ENCODE data around the gene PIK3R5.

The PIK3R5 gene

DNA sequence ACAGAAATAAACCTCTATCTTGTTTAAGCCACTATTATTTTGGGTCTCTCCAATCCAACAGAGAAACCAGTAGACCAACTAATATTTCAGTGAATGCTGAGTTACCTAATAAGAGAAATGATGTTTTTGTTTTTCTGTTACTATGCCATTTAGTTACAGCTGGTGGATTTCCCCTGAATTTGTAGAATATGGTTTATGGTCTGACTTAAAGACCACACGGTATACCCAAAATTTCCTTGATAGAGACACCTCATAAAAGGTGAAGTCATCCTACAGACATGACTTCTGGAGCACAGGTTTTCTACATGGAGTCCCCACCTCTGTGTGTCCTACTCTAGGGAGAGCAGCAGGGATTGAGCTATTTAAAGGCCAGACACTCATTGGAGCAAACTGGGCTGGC, 13.3 kb downstream of the PIK3R5 start:
- peak in 1 of 2 donors; percentile 38 for DNase-seq

DNA sequence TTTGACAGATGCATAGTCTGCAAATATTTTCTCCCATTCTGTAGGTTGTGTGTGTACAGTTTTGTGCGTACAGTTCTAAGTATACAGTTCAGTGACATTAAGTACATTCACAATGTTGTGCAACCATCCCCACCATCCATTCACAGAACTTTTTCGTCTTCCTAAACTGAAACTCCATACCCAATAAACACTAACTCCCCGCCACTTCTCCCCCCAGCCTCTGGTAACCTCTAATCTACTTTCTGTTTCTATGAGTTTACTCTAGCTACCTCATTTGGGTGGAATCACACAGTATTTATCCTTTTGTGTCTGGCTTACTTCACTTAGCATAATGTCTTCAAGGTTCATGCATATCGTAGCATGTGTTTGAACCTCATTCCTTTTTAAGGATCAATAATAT, 14.3 kb downstream of the PIK3R5 start:
- peak in 1 of 2 donors; percentile 42 for DNase-seq

DNA sequence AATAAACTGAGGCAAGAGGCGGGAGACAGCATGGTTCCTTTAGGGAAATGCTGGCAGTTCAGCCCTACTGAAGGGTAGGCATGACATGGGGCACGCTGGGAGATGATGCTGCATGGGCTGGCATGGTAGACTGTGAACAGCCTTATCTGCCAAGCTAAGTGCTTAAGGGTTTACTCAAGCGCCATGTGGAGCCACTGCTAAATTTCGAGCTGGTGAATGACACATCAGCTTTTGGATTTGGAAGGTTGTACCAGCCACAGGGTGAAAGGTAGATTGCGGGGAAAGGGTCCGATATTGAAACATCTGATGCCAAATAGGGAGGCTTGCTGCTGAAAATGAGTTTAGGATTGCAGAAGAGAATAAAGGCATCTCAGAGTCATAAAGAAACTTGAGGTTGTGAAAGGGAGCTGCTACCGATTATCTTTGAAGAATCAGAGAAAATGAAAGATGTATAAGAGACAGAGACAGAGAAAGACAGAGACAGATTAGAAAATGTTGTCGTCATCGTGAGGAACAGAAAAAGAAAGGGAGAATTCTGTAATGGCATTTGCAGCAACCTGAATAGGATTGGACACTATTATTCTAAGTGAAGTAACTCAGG, 16.3 kb downstream of the PIK3R5 start:
- no peak for DNase-seq

DNA sequence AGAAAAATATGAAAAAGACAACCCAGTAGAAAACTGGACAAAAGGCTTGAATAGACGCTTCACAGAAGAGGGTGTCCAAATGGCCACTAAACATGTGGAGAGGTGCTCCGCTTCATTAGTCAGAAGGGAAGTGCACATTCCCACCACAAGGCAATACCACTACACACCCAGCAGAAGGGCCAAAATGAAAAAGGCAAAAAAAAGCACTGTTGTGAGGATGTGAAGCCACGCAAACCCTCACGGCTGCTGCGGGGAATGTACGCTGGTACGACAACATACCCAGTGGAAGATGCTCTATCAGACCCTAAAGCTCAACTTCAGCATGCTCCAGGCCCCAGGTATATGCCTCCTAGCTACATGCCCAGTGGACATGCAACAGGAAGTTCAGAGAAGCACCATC, 17.0 kb downstream of the PIK3R5 start:
- no peak for DNase-seq

DNA sequence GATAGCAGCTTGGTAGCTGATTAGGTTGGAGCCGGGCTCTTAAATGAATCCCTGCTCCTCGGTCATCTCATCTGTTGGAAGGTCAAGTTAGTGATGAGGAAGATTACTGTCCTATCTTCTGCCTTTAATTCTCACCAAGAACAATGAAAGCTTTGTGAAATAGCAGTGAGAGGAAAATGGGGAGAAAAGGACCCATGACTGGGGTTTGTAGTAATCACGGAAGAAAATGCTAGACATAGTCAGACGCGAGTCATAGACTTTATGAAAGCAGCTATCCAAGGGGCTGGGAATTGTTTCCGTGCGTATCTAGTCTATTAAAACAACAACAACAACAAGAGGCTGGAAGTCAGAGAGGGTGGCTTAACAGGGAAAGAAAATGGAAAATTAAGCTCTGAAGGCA, 18.3 kb downstream of the PIK3R5 start:
- DNase-seq: peak; percentile 41 to 57

DNA sequence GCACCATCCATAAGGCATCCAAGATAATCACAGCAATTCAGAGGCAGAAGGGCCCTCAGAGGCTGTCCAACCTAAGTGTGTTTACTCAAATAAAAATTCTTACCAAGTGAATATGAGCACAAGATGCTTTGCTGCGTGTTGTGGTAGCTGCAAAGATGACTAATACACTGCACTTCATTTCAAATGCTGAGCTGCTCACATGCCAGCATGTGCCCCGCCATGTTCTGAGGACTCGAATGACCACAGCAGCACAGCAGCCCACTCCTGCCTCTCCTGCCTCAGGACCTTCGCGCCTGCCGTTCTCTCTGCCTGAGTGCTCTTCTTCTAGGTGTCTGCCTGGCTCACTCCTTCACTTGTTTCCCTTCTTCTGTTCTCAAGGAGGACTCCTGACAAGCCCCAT, 19.0 kb downstream of the PIK3R5 start:
- no peak for DNase-seq

DNA sequence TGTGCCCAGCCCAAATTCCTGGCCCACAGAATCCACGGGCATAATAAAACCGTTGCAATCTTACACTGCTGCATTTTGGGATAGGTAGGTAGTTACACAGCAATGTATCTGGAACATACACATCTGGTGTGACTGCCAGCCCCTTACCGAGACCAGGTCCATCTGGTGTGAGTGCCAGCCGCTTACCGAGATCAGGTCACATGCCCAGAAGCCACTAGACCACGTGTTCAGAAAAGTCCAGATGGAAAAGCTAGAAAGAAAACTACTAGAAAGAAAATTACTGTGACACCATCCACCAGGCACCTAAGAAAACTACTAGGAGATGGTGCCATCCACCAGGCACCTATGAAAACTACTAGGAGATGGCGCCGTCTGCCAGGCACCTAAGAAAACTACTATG, 19.4 kb downstream of the PIK3R5 start:
- DNase-seq: no peak

DNA sequence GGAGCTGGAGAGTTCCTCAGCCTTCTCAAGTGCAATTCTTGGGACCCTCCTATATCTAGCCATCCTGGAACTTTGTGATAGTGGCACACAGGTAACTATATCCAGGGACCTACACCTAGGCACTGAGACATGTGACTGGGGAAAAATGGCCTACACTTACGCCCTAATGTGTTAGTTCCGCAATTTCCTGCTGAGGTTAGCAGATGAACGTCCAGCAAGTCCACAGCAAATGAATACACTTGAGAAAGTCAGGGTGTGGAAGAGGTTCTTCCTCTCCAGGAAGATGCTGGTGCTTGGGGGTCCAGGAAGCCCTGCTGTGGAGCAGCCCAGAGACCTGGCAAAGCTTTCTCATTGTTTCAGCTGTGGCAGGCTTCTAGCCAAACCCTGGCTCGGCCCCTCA, 20.8 kb downstream of the PIK3R5 start:
- DNase-seq: peak; percentile 50 to 52

DNA sequence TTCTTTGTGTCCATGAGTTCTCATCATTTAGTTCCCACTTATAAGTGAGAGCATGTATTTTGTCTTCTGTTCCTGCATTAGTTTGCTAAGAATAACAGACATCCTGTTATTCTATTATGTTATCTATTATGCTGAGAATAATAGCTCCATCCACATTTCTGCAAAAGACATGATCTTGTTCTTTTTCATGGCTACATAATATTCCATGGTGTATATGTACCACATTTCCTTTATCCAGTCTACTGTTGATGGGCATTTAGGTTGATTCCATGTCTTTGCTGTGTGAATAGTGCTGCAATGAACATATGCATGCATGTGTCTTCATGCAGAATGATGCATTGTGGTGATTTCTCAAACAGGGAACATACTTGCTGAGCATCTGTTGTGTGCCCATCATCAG, 21.4 kb downstream of the PIK3R5 start:
- no peak for DNase-seq

DNA sequence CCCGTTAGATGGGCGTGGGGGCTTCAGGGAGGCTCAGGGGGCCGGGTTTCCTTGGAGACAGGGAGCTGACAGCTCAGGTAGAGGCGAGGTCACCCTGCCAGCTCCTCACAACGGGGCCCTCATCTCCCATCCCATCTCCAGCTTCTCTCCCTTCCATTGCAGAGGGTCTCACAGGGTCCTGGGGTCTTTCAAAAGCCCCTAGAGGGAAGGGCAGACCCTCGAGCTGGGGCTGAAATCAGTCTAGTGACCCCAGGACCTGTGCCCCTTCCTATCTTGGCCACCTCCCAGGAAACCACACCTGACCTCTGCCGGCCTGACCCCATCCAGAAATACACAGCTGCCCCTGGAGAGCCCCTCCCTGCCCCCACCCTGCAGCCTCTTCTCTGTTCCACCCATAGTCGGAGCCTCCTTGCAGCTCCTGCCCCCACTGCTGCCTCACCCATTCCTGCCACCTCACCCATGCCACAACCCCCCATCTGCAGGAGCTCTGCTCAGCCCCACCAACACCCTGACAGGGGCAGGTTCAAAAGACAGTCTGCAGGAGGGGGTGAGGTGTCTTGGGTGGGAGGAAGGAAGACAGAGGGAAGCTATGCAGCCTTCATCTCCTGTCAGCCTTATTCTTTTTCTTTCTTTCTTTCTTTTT, 23.4 kb downstream of the PIK3R5 start:
- no peak for DNase-seq

DNA sequence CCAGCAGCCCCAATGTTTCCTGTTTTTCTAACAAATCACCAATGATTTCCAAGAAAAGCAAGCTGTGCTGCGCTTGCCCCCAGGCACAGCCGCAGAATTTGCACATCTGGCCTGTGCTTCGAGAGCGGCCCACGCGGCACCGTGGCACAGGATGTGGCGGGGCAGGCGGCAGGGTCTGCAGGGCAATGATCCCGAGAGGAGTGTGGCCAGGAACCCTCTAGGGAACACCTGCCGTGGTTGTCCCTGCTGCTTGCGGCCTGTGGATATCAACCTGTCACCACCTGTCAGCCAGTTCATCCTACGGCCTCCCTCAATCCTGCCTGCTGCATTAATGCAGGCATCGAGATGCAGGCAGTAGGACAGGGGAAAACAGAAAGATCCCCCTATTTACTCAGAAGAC, 24.0 kb downstream of the PIK3R5 start:
- no peak for DNase-seq

DNA sequence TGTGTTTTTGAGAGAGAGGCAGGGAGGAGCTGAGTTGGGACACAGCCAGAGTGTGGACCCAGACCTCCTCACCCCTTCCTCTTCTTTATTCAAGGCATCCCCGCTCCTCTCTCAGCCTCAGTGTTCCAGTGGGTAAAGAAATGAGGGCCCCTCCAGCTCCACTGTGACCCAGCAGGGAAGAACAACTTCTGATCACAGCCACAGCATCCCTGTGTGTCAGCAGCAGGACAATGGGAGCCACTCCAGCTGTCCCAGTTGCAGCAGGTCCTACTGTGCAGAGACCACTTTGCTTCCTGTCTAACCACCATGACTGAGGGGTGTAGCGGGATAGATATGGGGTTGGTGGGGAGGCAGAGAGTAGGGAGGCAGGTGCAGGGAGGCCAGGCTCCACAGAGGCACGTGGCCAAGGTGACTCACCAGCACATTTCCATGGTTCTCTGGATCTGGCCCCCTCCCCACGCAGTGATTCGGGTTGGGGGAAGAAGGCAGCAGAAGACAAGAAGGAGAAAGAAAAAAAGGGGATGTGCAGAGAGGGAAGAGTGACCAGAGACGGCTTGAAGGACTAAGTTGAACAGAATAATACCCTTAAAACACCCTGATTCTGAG, 24.5 kb downstream of the PIK3R5 start:
- no peak for DNase-seq

DNA sequence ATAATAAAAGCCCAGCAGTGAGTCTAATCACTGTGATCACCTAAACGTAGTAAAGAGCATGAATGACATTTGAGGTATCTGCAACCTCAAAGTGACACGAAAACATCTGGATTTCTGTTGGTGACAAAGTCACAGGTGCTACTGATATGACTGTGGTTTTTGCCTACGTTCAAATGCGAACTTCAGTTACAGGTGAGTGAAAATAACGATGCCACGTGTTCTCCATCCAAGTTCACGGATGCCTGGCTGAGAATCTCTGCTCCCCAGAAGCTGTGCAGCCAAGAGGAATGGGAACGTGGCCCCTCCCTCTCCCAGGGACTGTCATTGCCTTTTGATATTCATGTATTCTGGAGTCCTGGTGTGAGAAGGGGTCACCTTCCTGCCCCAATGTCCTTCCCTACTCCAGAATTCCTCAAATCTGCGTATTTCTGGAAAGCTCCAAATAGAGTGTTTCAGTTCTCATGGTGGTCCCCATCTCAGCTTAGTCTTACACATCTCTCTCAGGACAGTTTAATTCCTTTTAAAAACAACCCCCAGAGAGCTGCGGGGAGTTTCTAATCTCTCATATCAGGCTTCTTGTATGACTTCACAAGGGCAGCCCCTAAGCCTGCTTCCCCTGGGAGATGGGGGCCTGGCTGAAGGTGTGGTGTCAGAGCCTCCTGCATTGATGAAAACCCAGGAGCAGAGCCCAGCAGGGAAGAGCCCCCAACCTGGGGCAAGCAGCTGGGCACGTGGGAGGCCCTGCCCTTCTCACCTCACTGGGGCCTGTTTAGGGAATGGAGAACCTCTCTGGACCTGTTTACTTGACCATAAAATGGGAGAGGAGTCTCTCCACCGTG, 25.8 kb downstream of the PIK3R5 start:
- no peak for DNase-seq

DNA sequence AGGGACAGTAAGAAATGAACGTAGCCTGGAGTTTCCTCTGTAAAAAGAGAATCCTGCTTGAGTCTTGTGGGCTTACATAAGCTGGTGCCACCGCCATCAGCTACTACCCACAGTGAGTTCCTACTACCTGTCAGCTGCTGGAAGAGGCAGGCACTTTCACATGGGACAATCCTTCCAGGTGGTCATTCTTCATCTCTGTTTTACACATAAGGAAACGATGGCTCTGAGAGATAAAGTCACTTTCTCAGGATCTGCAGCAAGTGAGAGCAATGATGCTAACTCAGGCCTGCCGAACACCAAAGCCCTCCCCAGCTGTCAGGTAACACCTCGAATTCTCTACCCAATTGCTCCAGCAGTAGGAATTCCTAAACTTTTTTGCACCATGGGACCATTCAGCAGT, 26.6 kb downstream of the PIK3R5 start:
- no peak for DNase-seq

DNA sequence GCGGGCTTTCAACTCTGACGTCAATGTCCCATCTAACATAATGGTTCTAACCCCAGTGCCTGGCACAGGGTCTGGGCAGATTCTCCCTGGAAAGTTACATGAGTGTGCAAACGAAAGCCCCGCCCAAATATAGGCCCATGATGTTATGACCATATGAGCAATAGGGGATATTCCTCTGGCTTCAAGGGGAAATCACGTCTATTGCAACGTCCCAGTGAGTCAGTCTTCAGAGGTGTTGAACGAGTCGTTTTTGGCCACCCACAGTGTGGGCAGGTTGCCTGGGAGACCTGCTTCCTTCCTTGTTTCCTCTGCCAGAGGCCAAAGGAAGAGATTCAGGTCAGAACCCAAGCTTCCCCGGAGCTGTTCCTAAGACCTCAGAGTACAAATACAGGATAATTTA, 30.3 kb downstream of the PIK3R5 start:
- DNase-seq: peak; percentile 98 to 100

DNA sequence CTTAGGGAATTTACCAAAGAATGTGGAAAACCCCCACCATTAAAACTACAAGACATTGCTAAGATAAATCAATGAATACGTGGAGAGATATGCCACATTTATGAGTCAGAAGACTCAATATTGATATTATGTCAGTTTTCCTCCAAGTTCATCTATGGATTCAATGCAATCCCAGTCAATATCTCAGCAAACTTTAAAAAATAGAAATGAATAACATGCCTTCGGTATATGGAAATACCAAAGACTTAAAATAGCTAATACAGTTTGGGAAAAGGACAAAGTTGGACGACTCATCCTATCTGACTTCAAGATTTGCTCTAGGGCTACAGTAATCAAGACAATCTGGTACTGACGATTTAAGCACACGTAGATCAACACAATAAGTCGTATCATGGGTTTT, 31.2 kb downstream of the PIK3R5 start:
- DNase-seq: peak in 1 of 2 donors; percentile 51

DNA sequence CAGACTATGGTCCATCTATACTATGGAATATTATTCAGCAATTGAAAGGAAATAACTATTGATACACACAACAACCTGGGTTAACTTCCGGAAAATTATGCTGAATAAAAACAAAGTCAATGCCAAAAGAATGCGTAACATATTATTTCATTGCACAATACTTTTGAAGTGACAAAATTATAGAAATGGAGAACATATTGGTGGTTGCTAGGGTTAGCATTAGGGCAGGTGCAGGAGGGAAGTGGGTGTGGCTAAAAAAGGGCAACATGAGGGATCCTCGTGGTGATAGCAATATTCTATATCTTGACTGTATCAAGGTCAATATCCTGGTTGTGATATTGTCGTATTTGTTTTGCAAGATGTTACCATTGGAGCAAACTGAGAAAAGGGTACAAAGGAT, 34.9 kb downstream of the PIK3R5 start:
- DNase-seq: peak in 1 of 2 donors; percentile 45

DNA sequence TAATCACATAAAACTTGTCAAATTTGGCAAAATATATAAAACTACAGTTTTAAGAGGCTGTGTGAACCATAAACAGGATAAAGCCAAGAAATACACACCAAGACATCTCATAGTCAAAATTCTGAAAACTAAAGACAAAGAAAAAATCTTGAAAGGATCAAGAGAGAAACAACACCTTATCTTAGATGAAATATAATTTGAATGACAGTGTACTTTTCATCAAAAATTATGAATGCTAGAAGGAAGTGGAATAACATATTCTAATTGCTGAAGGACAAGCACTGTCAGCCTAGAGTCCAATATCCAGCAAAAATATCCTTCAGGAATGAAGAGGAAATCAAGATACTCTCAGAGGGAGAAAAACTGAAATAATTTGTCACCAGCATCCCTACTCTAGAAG, 37.2 kb downstream of the PIK3R5 start:
- no peak for DNase-seq

DNA sequence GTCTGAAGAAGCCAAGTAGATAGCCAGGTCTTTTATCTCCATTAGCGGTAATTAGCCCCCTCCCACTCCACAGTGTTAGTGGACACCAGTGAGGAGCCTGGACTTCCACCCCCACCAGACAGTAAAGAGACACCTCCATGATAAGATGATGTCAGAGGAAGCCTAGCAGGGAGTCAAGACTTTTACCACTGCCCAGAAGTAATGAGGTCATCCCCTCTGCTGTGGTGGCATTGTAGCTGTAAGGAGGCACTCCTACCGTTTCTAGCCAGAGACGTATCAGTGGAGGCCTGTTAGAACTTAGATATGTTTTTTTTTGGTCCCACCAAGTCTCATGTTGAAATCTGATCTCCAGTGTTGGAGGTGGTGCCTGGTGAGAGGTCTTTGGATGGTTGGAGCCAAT, 38.1 kb downstream of the PIK3R5 start:
- no peak for DNase-seq

DNA sequence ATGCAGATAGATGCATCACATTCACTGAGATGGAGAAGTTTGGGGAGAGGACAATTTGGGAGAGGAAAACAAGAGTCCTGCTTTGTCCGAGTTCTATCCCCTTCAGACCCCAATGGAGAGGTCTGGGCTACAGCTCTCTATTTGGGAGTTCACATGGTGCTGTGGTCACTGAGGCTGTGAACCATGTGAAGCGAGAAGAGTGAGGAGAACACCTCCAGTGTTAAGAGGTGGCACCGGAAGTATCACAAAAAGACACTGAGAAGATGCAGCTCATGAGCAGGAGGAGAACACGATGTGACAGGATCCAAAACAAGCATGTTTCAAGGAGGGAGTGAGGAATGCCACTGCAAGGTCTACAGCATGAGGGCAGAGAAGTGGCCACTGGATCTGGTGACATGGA, 39.7 kb downstream of the PIK3R5 start:
- no peak for DNase-seq

DNA sequence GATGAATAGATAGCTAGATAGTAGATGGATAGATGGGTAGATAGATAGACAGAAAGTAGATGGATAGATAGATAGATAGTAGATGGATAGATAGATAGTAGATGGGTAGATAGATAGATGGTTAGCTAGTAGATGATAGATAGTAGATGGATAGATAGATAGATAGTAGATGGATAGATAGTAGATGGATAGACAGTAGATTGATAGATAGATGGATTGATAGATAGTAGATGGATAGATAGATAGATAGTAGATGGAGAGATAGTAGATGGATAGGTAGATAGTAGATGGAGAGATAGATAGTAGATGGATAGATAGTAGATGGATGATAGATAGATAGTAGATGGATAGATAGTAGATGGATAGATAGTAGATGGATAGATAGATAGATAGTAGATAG, 40.4 kb downstream of the PIK3R5 start:
- no peak for DNase-seq

DNA sequence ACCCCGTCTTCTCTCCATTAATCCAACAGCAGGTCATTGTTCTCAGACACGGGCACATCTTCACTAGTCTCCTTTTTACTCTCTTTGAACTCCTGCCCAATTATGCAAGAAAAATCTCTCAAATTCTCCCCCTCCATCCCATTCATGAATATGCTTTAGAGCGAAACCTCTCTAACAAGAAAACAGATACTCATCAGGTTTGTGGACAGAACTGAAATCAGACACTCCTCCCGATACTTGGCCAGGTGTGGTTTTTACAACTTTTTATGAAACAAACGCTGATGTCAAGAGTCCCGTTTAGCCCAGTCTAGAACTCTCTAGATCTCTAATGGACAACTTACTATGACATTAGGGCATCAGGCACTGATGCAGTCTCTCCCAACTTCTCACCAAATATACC, 40.9 kb downstream of the PIK3R5 start:
- no peak for DNase-seq

DNA sequence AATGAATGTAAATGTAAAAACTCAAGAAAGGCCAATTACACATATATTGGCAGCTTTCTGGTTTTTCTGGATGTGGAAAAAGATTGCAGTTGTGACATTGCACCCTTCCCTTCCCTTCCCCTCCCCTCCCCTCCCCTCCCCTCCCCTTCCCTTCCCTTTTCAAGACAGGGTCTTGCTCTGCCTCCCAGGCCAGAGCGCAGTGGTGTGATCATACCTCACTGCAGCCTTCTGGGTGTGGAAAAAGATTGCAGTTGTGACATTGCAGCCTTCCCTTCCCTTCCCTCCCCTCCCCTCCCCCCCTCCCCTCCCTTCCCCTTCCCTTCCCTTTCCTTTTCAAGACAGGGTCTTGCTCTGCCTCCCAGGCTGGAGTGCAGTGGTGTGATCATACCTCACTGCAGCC, 41.7 kb downstream of the PIK3R5 start:
- DNase-seq: peak; percentile 59 to 75

DNA sequence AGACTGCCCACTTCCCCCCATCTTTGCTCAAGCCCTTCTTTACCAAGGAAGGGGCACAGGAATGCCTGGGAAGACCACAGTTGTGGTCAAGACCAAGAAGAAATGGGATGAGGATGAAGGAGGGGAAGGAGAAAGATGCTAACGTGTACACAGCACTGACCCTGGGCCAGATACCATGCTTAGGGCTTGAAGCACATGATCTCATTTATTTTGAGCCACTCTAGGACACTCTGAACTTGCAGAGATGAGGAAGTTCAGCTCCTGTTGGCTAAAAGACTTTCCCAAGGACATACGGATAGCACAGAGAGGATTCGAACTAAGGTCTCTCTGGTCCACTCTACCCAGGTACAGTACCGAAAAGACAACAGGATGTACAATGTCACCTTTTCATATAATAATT, 42.6 kb downstream of the PIK3R5 start:
- peak; percentile 66 to 85 for DNase-seq

Data from inflammatory macrophage treated with lipopolysaccharide for 1 hour (primary cell).